GM18861 (cell line): ENCODE results near the gene GABARAPL2.
A peak's percentile ranks its signal among the peaks of the same experiment; 100 is the strongest.
"Not testable (repeated sequence)": the region's sequence is repeated elsewhere in the genome, so short reads cannot be mapped to it uniquely, and the experiment has no call there.

Experiments
- ATAC-seq: cut with Tn5 transposase; IDR thresholded peaks from one replicate; pipeline ENCODE4 v1.9.1; 2021; ENCODE audit not compliant: unreplicated experiment

The GABARAPL2 gene

GRCh38 chr16:75590920-75591843 lies 25.0 kb downstream of the GABARAPL2 start:
- no peak for ATAC-seq

GRCh38 chr16:75591927-75592326 lies 25.7 kb downstream of the GABARAPL2 start:
- not testable (repeated sequence) for ATAC-seq

DNA sequence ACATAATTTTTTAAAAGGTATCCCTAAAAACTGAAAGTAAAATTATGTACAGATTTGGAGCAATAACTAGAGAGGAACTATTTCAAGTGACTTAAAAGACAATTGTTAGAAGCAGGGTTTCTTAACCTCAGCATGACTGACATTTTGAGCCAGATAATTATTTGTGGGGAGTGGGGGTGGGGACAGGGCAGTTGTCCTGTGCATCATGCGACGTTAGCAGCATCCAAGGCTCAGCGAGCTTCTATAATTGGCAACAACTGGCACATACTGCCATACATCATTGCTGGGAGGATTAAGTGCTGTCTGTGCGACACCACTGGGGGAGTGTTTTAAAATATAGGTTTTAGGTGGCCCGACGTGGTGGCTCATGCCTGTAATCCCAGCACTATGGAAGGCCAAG lies 27.1 kb downstream of the GABARAPL2 start:
- no peak for ATAC-seq

GRCh38 chr16:75593825-75594820 lies 27.9 kb downstream of the GABARAPL2 start:
- no peak for ATAC-seq

- ATAC-seq: no peak
These were observed 33.5 kb downstream of the GABARAPL2 start for GRCh38 chr16:75599452-75600277.

DNA sequence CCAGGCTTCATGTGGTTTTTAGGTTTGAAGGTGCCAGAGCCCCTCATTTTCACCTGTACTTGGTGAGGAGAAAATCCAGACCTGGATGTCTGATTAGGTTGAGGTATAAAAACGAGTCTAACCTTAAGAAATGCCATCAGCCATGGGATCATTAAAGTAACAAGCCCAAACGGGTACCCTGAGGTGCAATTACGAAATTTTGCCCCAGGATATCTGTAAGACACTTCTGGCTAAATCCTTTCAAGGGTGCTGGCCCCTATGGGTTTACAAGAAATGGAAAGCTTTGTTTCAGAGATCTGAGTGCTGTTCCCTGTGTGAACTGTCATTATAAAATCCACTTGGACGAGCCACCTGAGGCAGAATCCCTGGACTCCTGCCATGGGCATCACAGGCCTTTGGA lies 37.1 kb downstream of the GABARAPL2 start:
- no peak for ATAC-seq

- no peak for ATAC-seq
These were observed 40.3 kb downstream of the GABARAPL2 start for GRCh38 chr16:75606507-75606906.

DNA sequence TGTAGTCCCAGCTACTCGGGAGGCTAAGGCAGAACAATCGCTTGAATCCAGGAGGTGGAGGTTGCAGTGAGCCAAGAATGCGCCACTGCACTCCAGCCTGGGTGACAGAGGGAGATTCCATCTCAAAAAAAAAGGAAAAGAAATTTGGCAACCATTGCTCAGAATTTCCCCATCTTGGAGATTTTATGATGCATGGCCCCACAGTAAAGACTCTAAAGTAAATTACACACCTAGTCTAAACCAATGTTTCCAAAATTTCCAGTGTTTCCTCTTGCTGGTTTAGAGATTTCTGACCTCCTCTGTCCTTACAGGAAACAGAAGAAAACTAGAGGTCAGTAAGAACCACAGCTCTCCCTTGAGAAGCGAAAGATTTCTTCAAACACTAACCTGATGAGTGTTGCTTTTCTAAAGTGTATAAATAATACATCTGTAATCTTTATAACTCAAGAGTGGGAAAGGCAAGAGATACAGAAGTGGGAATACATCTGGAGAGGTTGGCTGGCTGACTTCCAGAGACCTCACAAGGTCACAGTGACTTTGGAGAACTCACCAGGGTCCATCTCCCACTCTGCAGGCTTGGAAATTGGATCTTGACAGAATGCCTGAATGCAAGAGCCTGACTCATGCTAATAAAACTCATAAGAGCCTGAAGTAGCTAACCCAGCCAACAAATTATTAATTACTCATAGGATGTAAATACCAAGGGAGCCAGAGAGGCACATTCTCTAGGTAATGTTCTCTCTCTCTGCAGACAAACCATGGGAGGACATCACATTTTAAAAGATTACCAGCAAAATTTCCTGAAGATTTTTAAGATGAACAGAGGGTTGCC lies 48.1 kb downstream of the GABARAPL2 start:
- no peak for ATAC-seq

DNA sequence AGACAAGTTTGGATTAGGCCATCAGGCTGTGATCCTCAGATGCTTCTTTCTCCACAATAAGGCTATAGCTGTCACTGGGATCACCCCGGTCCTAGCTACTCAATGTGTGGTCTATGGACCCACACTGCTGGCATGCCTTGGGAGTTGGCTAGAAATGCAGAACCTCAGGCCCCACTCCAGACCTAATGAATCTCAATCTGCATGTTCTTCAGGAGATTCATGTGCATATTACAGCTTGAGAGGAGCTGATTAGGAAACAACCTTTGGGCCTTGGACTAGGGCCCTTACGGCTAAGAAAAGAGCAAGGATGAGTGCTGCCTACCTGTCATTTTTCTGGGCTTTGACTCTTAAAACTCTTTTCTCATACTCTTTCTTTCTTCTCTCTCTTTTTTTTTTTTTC lies 49.4 kb downstream of the GABARAPL2 start:
- no peak for ATAC-seq

GRCh38 chr16:75616521-75617010 lies 50.4 kb downstream of the GABARAPL2 start:
- ATAC-seq: no peak

DNA sequence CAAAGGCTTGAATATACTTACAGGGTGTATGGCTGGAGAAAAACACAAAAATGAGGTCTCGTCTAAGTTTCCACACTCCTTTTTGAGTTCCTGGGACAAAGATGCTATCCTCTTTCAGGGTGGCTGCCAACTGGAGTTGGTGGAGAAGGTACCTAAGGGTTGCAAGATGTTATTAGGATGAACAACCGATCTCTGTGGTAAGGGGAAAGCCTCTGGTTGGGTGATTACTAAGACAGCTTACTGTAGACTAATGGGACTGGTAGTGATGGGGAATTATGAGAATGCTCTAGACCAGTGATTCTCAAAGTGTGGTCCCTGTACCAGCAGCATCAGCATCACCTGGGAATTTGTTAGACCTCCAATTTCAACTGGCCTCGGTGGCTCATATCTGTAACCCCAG lies 50.9 kb downstream of the GABARAPL2 start:
- no peak for ATAC-seq

DNA sequence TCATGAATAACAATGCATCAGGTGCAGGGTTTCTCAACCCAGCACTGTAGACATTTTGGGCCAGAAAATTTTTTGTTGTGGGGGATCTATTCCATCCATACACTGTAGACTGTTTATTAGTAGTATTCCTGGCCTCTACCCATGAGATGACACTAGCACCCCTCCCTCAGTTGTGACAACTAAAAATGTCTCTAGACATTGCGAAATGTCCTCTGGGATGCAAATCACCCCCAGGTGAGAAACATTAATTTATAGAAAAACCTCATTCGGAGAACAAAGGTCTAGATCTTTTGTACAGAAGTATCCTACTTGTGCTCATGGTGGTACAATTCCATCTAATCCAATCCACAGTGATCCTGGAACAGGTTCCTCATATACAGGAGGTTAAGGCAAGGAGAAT lies 52.6 kb downstream of the GABARAPL2 start:
- ATAC-seq: no peak

- ATAC-seq: no peak
These were observed 54.4 kb downstream of the GABARAPL2 start for GRCh38 chr16:75620326-75621169.

- no peak for ATAC-seq
These were observed 54.9 kb downstream of the GABARAPL2 start for GRCh38 chr16:75621170-75621477.

DNA sequence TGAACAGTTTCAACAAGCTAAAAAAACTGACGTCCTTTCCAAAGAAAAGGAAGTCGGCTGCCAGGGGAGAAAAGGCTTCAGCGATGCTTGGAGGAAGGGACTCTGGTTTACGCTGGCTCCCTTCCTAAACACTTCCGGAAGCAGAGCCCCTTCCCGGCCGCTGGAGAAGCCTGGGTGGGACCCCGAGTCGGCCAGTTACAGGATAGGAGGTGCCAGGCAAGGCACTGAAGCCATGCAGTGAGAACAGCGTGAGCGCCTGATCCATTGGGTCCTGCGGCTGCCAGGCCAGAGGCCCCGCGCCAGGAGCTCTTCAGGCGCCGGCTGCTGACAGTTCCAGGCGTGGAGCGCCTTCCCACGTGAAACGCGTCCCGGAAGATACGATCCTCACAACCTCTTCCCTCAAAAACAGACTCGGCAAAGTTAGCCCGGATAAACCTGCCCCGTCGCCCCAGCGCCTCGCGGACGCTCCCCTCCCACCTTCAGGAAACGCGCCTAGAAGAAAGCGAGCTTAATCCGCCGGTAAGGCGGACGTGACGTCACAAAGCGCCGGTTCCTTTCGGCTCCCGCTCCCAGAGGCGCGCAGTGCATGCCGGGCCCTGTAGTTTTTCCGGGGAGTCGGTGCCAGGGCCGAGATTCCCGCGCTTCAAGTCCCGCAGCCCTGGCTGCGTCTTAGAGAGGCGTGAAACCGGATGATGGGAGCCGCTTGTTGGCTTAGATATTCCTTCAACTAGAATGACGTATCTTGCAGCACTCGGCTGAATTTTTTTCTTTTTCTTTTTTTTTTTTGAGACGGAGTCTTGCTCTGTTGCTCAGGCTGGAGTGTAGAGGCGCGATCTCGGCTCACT lies 56.8 kb downstream of the GABARAPL2 start, which contains the start of gene ADAT1:
TSS of gene ADAT1 (minus strand) at position 521 of the 845 bp plus-strand sequence. CDS start 2,482 bp downstream, outside the sequence.
- ATAC-seq: peak; percentile 85

GRCh38 chr16:75624921-75625334 lies 58.7 kb downstream of the GABARAPL2 start:
- ATAC-seq: no peak

GRCh38 chr16:75626806-75627205 lies 60.6 kb downstream of the GABARAPL2 start:
- ATAC-seq: no peak
